Urothelium cell line (cell line): Measurements from ENCODE around the gene LRRN4CL.
"Not testable (repeated sequence)": the region's sequence is repeated elsewhere in the genome, so short reads cannot be mapped to it uniquely, and the experiment has no call there.

ENCODE experiments used
- DNase-seq: peaks from one replicate; pipeline ENCODE4 v3.0.0; 2011; ENCODE audit warnings: low spot score, mixed read lengths
- FAIRE-seq: peaks from 2 replicates; lab custom pipeline; 2011; peaks lifted over from hg19 to GRCh38; lab: Jason Lieb, UNC

Gene LRRN4CL

GRCh38 chr11:62710001-62710345, 20.6 kb upstream of the LRRN4CL start:
- FAIRE-seq (no peak), DNase-seq (no peak)

DNA sequence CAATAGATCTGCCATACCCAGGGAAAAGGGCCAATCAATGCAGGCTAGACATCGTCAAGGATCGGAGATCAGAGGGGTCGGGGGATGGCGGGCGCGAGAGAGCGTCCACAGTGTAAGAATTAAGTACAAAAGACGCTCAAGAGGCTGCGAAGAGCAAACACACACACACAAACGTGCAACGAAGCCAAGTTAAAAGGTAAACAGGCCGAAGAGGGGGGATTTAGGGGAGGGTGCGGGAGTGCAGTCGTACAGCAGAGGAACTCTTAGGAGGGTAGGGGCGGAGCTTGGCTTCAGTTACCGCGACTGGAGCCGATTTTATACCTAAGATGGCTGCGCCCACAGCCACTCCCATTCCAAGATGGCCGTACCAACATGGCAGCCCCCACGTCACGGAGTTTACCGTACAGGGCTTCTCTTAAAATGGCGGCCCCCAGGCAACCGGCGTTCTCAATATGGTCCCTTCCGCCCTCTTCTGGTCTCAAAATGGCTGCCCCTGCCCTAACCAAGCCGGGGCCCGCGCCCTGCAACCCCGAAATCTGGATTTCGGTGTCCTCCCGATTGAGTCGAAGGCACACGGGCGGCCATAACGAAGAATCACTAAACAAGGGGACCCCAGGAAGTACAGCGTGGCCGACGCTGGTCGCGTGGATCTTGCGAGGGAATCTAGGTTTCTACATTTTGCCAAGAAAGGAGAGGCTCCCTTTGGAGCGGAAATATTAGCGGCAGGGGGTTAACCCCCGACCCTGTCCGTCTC, 20.1 kb upstream of the LRRN4CL start:
- no peak for DNase-seq
- no peak for FAIRE-seq

DNA sequence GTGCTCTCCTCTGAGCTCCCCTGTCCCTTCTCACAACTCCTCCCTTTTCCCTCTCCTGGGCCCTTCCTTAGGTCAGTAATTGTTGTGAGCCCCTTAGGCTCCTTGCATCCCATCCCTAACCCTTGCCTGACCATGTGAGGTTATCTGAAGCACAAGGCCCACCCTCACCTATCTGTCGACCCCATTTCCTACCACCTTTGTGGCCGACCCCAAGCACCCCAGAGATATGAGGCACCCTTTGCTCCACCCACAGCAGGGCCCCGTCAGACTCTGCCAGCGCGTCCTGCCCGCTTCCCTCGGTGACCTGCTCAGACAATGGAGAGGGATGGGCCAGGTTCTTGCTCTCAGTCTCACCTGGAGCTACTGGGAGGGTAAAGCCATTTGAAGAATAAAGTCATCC, 19.5 kb upstream of the LRRN4CL start:
- no peak for FAIRE-seq

GRCh38 chr11:62708392-62708791, 19.1 kb upstream of the LRRN4CL start:
- no peak for FAIRE-seq
- no peak for DNase-seq

More for the DNA sequence above, 19.5 kb upstream of the LRRN4CL start:
- no peak for DNase-seq

DNA sequence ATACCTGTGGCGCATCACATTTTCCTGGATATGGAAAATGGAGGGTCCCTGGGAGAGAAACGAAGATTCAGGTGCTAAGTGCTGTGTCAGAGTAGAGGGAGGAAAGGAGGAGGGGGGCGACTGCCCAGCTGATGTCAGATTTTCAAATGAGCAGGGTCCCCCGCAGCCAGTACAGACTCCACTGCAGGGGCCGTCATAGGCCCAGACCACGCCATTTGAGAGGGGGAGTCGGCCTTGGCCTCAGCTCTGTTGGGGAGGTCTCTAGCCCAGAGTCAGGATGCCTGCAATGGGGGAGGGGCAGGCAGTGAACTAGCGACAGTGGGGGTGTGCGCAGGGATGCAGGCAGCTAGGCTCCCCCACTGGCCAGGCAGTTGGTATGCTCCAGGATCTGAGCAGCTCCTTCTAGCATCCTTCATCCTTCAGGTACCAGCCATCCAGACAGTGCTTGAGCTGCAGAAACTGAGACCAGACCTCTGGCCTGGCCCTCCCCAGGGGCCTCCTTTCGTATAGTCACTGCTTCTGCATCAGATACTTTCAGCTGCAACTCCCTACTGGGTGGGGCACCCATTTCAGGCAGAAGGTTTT, 18.0 kb upstream of the LRRN4CL start, which contains the start of the genes BSCL2 and GNG3:
TSS of gene BSCL2 (minus strand) at position 148 of the 585 bp plus-strand sequence. CDS start 229 bp downstream, outside the sequence.
TSS of gene GNG3 (plus strand) at position 400 of the 585 bp plus-strand sequence. CDS start 620 bp downstream, outside the sequence.
- DNase-seq, result no peak
- FAIRE-seq, result no peak

DNA sequence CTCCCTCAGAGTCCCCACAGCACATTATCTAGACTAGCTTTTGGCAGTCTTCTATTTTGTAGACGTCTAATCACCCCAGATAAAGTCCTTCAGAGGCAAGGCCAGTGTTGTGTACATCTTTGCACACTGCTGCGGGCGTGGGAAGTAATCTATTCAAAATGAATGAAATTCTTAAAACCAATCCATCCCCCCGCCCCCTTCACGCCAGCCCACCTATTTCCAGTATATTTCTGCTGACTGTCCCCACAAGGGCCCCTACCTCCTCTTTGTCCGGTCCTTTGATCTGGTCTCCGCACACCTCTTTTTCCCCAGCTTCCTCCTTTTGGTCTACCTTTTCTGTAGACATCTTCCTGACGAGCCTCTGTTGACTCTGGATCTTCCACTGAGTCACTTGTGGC, 17.5 kb upstream of the LRRN4CL start:
- no peak for DNase-seq
- no peak for FAIRE-seq

DNA sequence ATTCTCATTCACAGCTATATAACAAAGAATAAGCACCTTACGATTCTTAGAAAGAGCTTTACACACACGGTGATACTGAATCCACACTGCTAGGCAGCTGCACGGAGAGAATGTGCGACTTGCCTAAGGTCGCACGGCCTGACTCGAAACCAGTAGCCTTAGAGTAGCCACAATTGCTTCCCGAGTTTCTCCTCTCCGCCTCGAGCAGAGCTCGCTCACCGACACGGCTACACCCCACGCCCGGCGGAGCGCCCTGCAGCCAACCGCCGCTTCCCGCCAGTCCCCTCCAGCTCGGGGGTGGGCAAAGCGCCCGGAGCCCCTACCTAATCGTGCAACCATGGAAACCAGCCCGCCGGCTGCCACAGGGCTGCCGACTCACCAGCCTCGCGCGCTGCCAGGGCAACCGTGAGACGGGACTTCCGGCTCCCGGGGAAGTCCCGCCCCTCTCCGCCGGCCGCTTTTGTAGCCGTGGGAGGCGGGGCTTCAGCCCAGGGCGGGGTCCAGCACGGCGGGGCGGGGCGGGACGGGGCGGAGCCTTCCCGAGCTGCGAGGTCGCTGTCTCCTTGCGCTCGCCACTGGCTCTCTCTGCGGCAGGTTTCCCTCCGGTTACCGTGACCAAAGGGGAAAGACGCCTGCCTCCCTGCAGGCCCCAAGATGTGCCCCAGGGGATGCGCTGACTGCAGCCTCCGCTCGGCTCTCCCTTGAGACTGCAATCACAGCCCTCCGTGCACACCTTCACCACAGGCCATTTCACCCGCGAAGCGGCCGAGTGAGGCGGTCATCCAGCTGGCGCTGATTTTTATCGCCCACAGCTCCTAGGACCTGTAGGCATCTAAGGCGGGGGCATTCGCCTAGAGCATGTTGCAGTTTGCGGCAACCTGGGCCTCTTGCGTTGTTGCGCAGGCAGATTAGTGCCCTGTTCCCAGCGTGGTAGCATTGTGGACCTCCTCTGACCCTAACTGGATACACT, 16.8 kb upstream of the LRRN4CL start:
- FAIRE-seq (no peak), DNase-seq (no peak)

GRCh38 chr11:62705413-62705812, 16.1 kb upstream of the LRRN4CL start:
- DNase-seq (no peak), FAIRE-seq (no peak)

DNA sequence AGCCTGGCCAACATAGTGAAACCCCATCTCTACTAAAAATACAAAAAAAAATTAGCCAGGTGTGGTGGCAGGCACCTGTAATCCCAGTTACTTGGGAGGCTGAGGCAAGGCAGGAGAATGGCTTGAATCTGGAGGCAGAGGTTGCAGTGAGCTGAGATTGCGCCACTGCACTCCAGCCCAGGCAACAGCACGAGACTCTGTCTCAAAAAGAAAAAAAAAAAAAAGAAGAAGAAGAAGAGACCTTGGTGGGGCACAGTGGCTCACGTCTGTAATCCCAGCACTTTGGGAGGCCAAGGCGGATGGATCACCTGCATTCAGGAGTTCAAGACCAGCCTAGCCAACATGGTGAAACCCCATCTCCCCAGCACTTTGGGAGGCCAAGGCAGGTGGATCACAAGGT, 14.6 kb upstream of the LRRN4CL start:
- FAIRE-seq, DNase-seq: not testable (repeated sequence)

- FAIRE-seq, result no peak
- DNase-seq, result no peak
These were observed 12.9 kb upstream of the LRRN4CL start for GRCh38 chr11:62702246-62702645.

DNA sequence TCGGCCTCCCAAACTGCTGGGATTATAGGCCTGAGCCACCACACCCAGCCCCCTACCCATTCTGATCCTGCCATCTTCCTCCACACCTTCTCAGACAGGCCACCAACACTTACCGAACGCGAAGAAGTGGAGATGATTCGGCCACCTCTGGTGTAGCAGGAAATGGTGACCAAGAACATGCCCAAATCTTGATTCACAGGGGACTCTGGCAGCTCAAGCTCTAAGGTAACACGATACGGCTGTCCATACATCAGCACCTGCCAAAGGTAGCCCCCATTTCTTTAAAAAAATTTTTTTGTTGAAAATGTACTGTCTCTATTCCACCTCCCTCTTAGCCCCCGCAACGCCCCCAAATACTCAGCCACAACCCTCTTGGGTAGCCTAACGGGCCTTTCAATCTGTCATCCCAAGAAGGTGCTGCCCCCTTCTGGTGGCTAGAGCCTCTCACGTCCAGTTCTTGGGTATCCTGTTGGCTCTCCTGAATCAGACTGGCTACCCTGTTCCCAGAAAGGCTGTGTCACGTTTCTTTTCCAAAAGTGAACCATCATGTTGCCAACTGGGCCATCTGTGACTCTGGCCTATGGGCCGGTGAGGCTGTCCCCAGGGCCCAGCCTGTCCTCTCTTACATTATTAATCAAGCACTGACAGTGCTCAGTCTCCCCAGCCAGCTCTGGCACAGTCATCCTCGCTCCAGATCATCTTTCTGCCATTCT, 5.3 kb upstream of the LRRN4CL start:
- FAIRE-seq (no peak), DNase-seq (peak; percentile 58)

- FAIRE-seq, DNase-seq: not testable (repeated sequence)
These were observed 4.3 kb upstream of the LRRN4CL start for GRCh38 chr11:62693624-62694023.

- no peak for FAIRE-seq
- no peak for DNase-seq
These were observed 839 bp downstream of the LRRN4CL start for GRCh38 chr11:62688491-62688890.

DNA sequence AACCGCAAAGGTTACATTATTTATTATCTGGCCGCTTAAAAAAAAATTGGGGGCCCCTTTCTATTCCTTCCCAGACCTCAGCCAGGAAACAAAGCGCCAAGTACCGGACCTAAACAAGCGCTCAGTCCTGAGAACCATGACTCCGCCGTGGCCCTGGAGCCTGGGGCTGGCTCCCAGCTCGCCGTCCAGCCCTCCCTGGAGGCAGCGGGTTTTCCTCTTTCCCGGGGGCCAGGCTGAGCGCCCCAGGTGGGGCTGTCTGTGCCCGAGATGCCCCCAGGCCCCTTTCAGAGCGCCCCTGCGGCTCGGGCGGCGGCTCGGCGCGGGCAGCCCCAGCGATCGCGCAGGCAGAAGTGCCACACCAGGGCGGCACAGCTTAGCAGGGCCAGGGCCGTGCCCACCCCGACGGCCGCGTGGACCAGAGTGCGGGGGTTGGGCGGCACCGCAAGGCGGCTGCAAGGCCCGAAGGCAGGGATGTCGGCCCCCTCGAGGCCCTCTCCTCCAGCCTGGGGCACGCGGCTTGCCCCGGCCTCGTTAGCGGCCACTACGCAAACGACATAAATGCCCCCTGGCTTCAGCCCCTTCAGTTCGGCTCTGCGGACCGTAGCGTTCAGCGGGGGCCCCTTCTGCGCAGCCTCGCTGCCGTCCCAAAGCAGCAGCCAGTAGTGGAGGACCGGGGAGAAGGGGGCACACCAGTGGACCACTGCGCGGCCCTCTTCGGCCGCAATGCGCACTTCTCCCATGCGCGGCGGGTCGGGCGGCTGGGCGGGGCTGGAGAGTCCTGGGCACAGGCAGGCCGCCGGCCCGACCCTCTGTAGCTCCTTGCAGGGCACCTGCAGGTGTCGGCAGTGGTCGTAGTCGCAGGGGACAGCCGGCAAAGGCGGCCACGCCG, 1.6 kb downstream of the LRRN4CL start:
- FAIRE-seq (no peak), DNase-seq (no peak)

- DNase-seq (no peak), FAIRE-seq (no peak)
These were observed 6.8 kb downstream of the LRRN4CL start for GRCh38 chr11:62682518-62682917.

- DNase-seq, result peak; percentile 75
- peak; percentile 67 for FAIRE-seq
These were observed 8.5 kb downstream of the LRRN4CL start for GRCh38 chr11:62680825-62681240.

DNA sequence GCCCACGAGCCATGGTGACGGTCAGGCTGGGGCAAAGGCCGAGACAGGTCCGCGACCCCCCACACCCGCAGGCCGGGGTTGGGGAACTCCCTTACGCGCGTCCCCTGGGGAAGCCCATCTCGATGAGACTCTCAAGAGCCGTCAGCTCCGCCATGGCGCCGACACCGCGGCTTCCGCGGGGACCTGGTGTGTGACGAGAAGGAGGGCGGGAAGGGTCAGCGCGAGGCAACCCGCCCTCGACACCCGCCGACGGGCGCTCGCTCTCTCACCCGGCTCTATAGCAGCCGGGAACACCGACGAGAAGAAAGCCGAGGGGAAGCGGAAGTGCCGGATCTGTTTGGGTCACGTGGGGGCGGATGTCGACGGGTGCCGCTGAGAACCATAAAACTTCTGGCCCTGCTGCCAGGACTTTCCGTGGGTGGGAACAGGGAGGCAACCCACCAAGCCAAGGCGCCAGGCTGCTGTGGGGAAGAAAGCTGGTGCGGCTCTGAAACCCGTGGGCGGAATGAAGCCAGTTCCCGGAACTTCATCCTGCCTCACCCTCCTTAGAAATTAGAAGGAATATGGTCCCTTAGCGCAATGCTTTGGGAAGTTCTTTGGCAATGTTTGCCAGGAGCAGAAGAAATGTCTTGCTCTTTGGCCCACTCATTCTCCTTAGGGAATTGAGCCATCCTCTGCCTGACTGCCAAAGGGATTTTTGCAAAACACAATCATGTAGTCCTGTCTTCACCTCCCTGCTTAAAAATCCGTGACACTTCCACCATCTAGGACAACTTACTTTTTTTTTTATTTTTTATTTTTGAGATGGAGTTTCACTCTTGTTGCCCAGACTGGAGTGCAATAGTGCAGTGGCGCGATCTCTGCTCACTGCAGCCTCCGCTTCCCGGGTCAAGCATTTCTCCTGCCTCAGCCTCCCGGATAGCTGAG, 10.3 kb downstream of the LRRN4CL start, which contains the start of gene UBXN1:
TSS of gene UBXN1 (minus strand) at position 304 of the 927 bp plus-strand sequence. CDS start at position 154, 150 bp downstream.
- FAIRE-seq, result no peak

GRCh38 chr11:62678433-62678769, 10.9 kb downstream of the LRRN4CL start:
- FAIRE-seq (no peak), DNase-seq (no peak)

More for the DNA sequence above, 10.3 kb downstream of the LRRN4CL start, which contains the start of gene UBXN1:
- DNase-seq, result peak; percentile 90
